Spleen (tissue), 7 donors: ENCODE results near the gene CNTNAP2.

Source experiments
- POLR2A ChIP-seq, 3 donors: fragments of 450-650 bp; IDR thresholded peaks; one replicate each; pipeline ENCODE4 v1.5.1; 2017; ENCODE audit warnings: antibody characterized with exemption in 3 of 3, mild to moderate bottlenecking in 1 of 3
- POLR2AphosphoS5 ChIP-seq, 3 donors: sonication (generic); formaldehyde crosslinking; IDR thresholded peaks; one replicate each; pipeline ENCODE4 v1.5.1; 2017; ENCODE audit warnings: antibody characterized with exemption in 3 of 3
- TF ChIP-seq, protein P1 (sequence below), 11 experiments: fragments of 200-600 bp in 7 of 11; fragments of 450-650 bp in 4 of 11; sonication (generic) in 4 of 11; IDR thresholded peaks in 8 of 11; conservative IDR thresholded peaks in 3 of 11; 1 replicate in 7 of 11; 2 replicates in 4 of 11; pipeline versions ENCODE4 v1.4.0 to v1.8.0; 2016 to 2021; ENCODE audit warnings: antibody characterized with exemption in 11 of 11, inconsistent platforms in 4 of 11, mild to moderate bottlenecking in 1 of 11
- donor health status: DM: no; HTN: no; CAD: no; lungs with moderate emphysema.
- donor health status: DM: no; HTN: no; CAD: no.
- donor health status: DM: no; HTN: no; CAD: no.

- TF ChIP-seq POLR2AphosphoS5 (IDR thresholded peaks at IDR 0.05) (no peak), POLR2A (IDR thresholded peaks at IDR 0.05) (no peak)
- TF ChIP-seq, protein P1, sequence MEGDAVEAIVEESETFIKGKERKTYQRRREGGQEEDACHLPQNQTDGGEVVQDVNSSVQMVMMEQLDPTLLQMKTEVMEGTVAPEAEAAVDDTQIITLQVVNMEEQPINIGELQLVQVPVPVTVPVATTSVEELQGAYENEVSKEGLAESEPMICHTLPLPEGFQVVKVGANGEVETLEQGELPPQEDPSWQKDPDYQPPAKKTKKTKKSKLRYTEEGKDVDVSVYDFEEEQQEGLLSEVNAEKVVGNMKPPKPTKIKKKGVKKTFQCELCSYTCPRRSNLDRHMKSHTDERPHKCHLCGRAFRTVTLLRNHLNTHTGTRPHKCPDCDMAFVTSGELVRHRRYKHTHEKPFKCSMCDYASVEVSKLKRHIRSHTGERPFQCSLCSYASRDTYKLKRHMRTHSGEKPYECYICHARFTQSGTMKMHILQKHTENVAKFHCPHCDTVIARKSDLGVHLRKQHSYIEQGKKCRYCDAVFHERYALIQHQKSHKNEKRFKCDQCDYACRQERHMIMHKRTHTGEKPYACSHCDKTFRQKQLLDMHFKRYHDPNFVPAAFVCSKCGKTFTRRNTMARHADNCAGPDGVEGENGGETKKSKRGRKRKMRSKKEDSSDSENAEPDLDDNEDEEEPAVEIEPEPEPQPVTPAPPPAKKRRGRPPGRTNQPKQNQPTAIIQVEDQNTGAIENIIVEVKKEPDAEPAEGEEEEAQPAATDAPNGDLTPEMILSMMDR (IDR thresholded peaks at IDR 0.05 in 8 of 11, conservative IDR thresholded peaks at IDR 0.05 in 3 of 11): no peak
These were observed 1.1 kb upstream of the CNTNAP2 start for GRCh38 chr7:146115548-146115850.
